CMK (cell line): Measurements from ENCODE around the gene INTS2.
"Not testable (repeated sequence)": the region's sequence is repeated elsewhere in the genome, so short reads cannot be mapped to it uniquely, and the experiment has no call there.

Experiments
- DNase-seq: peaks from one replicate; pipeline ENCODE4 v3.0.0-alpha.2; 2010; ENCODE audit warnings: low read depth

Gene INTS2

GRCh38 chr17:61849674-61850073, 78.1 kb downstream of the INTS2 start:
- no peak for DNase-seq

GRCh38 chr17:61848896-61849295, 78.9 kb downstream of the INTS2 start:
- no peak for DNase-seq

GRCh38 chr17:61848247-61848646, 79.5 kb downstream of the INTS2 start:
- DNase-seq, result no peak

- DNase-seq, result no peak
Measured at GRCh38 chr17:61847659-61848058, 80.1 kb downstream of the INTS2 start.

- DNase-seq, result no peak
Measured at GRCh38 chr17:61846761-61847375, 80.9 kb downstream of the INTS2 start.

- DNase-seq, result no peak
Measured at GRCh38 chr17:61846088-61846487, 81.7 kb downstream of the INTS2 start.

- no peak for DNase-seq
Measured at GRCh38 chr17:61843435-61843834, 84.3 kb downstream of the INTS2 start.

- DNase-seq, result no peak
Measured at GRCh38 chr17:61842899-61843298, 84.9 kb downstream of the INTS2 start.

- DNase-seq, result no peak
Measured at GRCh38 chr17:61839300-61839786, 88.4 kb downstream of the INTS2 start.

- peak; percentile 25 for DNase-seq
Measured at GRCh38 chr17:61837175-61838051, 90.4 kb downstream of the INTS2 start.

GRCh38 chr17:61836266-61837174, 91.3 kb downstream of the INTS2 start:
- DNase-seq, result no peak

GRCh38 chr17:61835606-61836005, 92.2 kb downstream of the INTS2 start:
- DNase-seq, result no peak

- DNase-seq, result no peak
Measured at GRCh38 chr17:61834610-61835009, 93.2 kb downstream of the INTS2 start.

GRCh38 chr17:61833536-61834193, 94.1 kb downstream of the INTS2 start:
- no peak for DNase-seq

- no peak for DNase-seq
Measured at GRCh38 chr17:61832463-61832862, 95.3 kb downstream of the INTS2 start.

- no peak for DNase-seq
Measured at GRCh38 chr17:61831099-61831498, 96.7 kb downstream of the INTS2 start.

GRCh38 chr17:61828694-61829093, 99.1 kb downstream of the INTS2 start:
- DNase-seq, result no peak

- DNase-seq, result no peak
Measured at GRCh38 chr17:61827649-61828395, 100.0 kb downstream of the INTS2 start.

GRCh38 chr17:61826866-61827265, 100.9 kb downstream of the INTS2 start:
- not testable (repeated sequence) for DNase-seq

- not testable (repeated sequence) for DNase-seq
Measured at GRCh38 chr17:61826198-61826597, 101.6 kb downstream of the INTS2 start.
